K562 (cell line): ENCODE results near the gene RHD. TPM values are rescaled to one million over a fixed set of nuclear protein-coding genes. Genes with fewer than 3 reads are reported as not detected.
A peak's percentile ranks its signal among the peaks of the same experiment; 100 is the strongest.

Experiments used
- ATAC-seq: fragments of 200-7000 bp; cut with Tn5 transposase; 3 replicates; pipeline ENCODE4 v1.9.1; 2020; ENCODE audit warnings: moderate library complexity
- BruUV-seq: library from RNA; stranded (reverse); fragments of 400-500 nt; replicated peaks from 2 replicates; lab custom pipeline; 2021; lab: Mats Ljungman, UMichigan
- CTCF ChIA-PET: fragments of 300-600 bp; formaldehyde crosslinking; extraction: SDS; loops from one replicate; lab custom pipeline; 2021; ENCODE audit warnings: low intra/inter-chr PET ratio; lab: Yijun Ruan, JAX
- POLR2A ChIA-PET: fragments of 300-600, 350-650 bp; sonication (Branson Sonifier 250); formaldehyde crosslinking; extraction: SDS; loops from one replicate; lab custom pipeline; 2021; ENCODE audit warnings: antibody characterized with exemption, inconsistent platforms; lab: Yijun Ruan, JAX
- DNase-seq, 4 experiments: peaks; one replicate each; pipeline versions ENCODE4 v3.0.0 to v3.0.0-alpha.2; 2011 to 2018; ENCODE audit warnings: low spot score in 3 of 4, mixed read lengths in 3 of 4; ENCODE audit errors: extremely low read depth in 1 of 4
- FAIRE-seq: peaks from 2 replicates; lab custom pipeline; 2011; peaks lifted over from hg19 to GRCh38; lab: Jason Lieb, UNC
- H2AFZ ChIP-seq: 2 replicates; pipeline ENCODE4 v1.6.0; 2011; ENCODE audit warnings: low read depth, low read length, control low read depth, inconsistent platforms
- H3K27ac ChIP-seq: fragments of 200-600 bp; 3 replicates; pipeline ENCODE4 v1.8.0; 2011; ENCODE audit warnings: low read depth, mild to moderate bottlenecking, control low read depth, inconsistent platforms, low read length, moderate library complexity, mixed read lengths; ENCODE audit errors: extremely low read depth
- H3K27me3 ChIP-seq, 2 experiments: fragments of 300-600 bp in 1 of 2; 2 replicates in 1 of 2; 3 replicates in 1 of 2; pipeline versions ENCODE4 v1.6.0 to v1.8.0; 2011; ENCODE audit warnings: inconsistent platforms in 2 of 2, low read length in 2 of 2, mild to moderate bottlenecking in 1 of 2, mixed read lengths in 1 of 2, moderate library complexity in 1 of 2; ENCODE audit not compliant: control insufficient read depth in 2 of 2, insufficient read depth in 2 of 2
- H3K36me3 ChIP-seq: fragments of 300-600 bp; 3 replicates; pipeline ENCODE4 v1.8.0; 2011; ENCODE audit warnings: mild to moderate bottlenecking, low read length, inconsistent platforms; ENCODE audit not compliant: control insufficient read depth, insufficient read depth
- H3K4me1 ChIP-seq, 2 experiments: fragments of 200-600 bp in 1 of 2; replicated peaks in 1 of 2; 2 replicates in 1 of 2; 3 replicates in 1 of 2; pipeline versions ENCODE4 v1.5.1 to v1.8.0; 2011; ENCODE audit warnings: inconsistent platforms in 2 of 2, low read length in 2 of 2, mild to moderate bottlenecking in 1 of 2, mixed read lengths in 1 of 2, moderate library complexity in 1 of 2; ENCODE audit not compliant: control insufficient read depth in 2 of 2, insufficient read depth in 2 of 2
- H3K4me2 ChIP-seq: 2 replicates; pipeline ENCODE4 v1.6.1; 2011; ENCODE audit warnings: low read length, control low read depth, inconsistent platforms, mixed read lengths; ENCODE audit not compliant: insufficient read depth
- H3K4me3 ChIP-seq: fragments of 200-600 bp; sonication (generic), shearing (Covaris generic); 2 replicates; pipeline ENCODE4 v1.5.1; 2016; ENCODE audit warnings: control low read depth, inconsistent platforms
- H3K79me2 ChIP-seq: fragments of 200-600 bp; 3 replicates; pipeline ENCODE4 v1.8.0; 2011; ENCODE audit warnings: low read length, inconsistent platforms; ENCODE audit not compliant: control insufficient read depth, insufficient read depth
- H3K9ac ChIP-seq, 2 experiments: 2 replicates each; pipeline versions ENCODE4 v1.6.0 to v1.6.1; 2011; ENCODE audit warnings: low read depth in 2 of 2, low read length in 2 of 2, control low read depth in 1 of 2, inconsistent platforms in 1 of 2, mild to moderate bottlenecking in 1 of 2, mixed read lengths in 1 of 2; ENCODE audit not compliant: insufficient read depth in 1 of 2
- H3K9me1 ChIP-seq: one replicate; pipeline ENCODE4 v1.6.0; 2011; ENCODE audit warnings: inconsistent platforms, mild to moderate bottlenecking, low read length, moderate library complexity; ENCODE audit not compliant: control insufficient read depth, insufficient read depth
- H3K9me3 ChIP-seq: replicated peaks from 2 replicates; pipeline ENCODE4 v1.5.1; 2011; ENCODE audit warnings: low read depth, low read length, inconsistent platforms; ENCODE audit not compliant: control insufficient read depth, insufficient read depth
- H4K20me1 ChIP-seq: replicated peaks from 2 replicates; pipeline ENCODE4 v1.6.1; 2011; ENCODE audit warnings: low read length, inconsistent platforms, mixed read lengths; ENCODE audit not compliant: control insufficient read depth, insufficient read depth
- DPF2 ChIP-seq: fragments of 450-650 bp; IDR thresholded peaks from 2 replicates; pipeline ENCODE4 v1.6.1; 2016
- E2F6 ChIP-seq, 2 experiments: IDR thresholded peaks; 2 replicates each; pipeline ENCODE4 v1.6.1; 2011; ENCODE audit warnings: borderline replicate concordance in 1 of 2, control low read depth in 1 of 2, low read depth in 1 of 2, low read length in 1 of 2, mild to moderate bottlenecking in 1 of 2, mixed read lengths in 1 of 2, moderate library complexity in 1 of 2; ENCODE audit not compliant: insufficient read depth in 1 of 2, insufficient read length in 1 of 2, poor library complexity in 1 of 2, severe bottlenecking in 1 of 2; ENCODE audit errors: extremely low read depth in 1 of 2
- EP400 ChIP-seq: fragments of 450-650 bp; IDR thresholded peaks from 2 replicates; pipeline ENCODE4 v1.6.1; 2017; ENCODE audit warnings: antibody characterized with exemption, mild to moderate bottlenecking, moderate library complexity
- GTF3C2 ChIP-seq: IDR thresholded peaks from 3 replicates; pipeline ENCODE4 v1.6.1; 2011; ENCODE audit warnings: borderline replicate concordance, mild to moderate bottlenecking, moderate library complexity; ENCODE audit not compliant: insufficient read length; ENCODE audit errors: extremely low read depth
- JUN ChIP-seq, 2 experiments: sonication (generic) in 1 of 2; formaldehyde crosslinking in 1 of 2; IDR thresholded peaks; 2 replicates each; pipeline versions ENCODE4 v1.6.1 to v1.8.0; 2012 to 2022; ENCODE audit warnings: borderline replicate concordance in 2 of 2, mild to moderate bottlenecking in 2 of 2, improper control_type of control experiment in 1 of 2, low read depth in 1 of 2, low read length in 1 of 2, missing genetic modification reagents in 1 of 2
- NFXL1 ChIP-seq: fragments of 450-650 bp; formaldehyde crosslinking; IDR thresholded peaks from 2 replicates; pipeline ENCODE4 v1.4.0; 2021; ENCODE audit warnings: mild to moderate bottlenecking
- PHF21A ChIP-seq: fragments of 450-650 bp; IDR thresholded peaks from 2 replicates; pipeline ENCODE4 v1.6.1; 2017; ENCODE audit warnings: low read depth, borderline replicate concordance
- USF2 ChIP-seq: sonication (generic); formaldehyde crosslinking; IDR thresholded peaks from 2 replicates; pipeline ENCODE4 v1.5.0; 2020; ENCODE audit warnings: missing genetic modification reagents
- ZBTB17 ChIP-seq: fragments of 450-650 bp; formaldehyde crosslinking; IDR thresholded peaks from 2 replicates; pipeline ENCODE4 v1.4.0; 2020; ENCODE audit warnings: mild to moderate bottlenecking
- ZNF449 ChIP-seq: fragments of 250-450 bp; sonication (Bioruptor Pico); IDR thresholded peaks from 2 replicates; pipeline ENCODE4 v1.8.0; 2022; ENCODE audit warnings: moderate library complexity, mild to moderate bottlenecking, inconsistent platforms
- ZNF57 ChIP-seq: fragments of 450-650 bp; formaldehyde crosslinking; IDR thresholded peaks from 2 replicates; pipeline ENCODE4 v1.4.0; 2020; ENCODE audit warnings: mild to moderate bottlenecking, moderate library complexity
- WGBS: fragments of 100-300 bp; shearing (Covaris generic); methylation state at CpG from one replicate; pipeline ENCODE4 v1.1.6; 2016; ENCODE audit warnings: low coverage, mixed read lengths; ENCODE audit not compliant: insufficient coverage; ENCODE audit errors: missing lambda C conversion rate; 5-methylcytosine and 5-hydroxymethylcytosine counted together
- in situ Hi-C: fragments of 300-500 bp; cut with MboI; formaldehyde crosslinking; loops from 4 replicates; pipeline ENCODE4 v1.15.0; 2018; ENCODE audit warnings: inconsistent platforms, mixed read lengths
- intact Hi-C: fragments of 100-400 bp; cut with micrococcal nuclease; formaldehyde crosslinking; loops from 2 replicates; pipeline ENCODE4 v1.14.2; 2022
- polyA plus RNA-seq, 8 experiments: library from polyadenylated mRNA; depleted of rRNA in 4 of 8; stranded (reverse) in 5 of 8; unstranded in 3 of 8; fragments of >200 nt; fragmentation: Nextera tagmentation in 2 of 8; fragmentation: Illumina TruSeq in 1 of 8; extraction: Ambion mirVana in 2 of 8; extraction: Trizol in 1 of 8; gene quantifications; 2 replicates each; pipeline versions ENCODE4 v1.2.1 to v1.2.3, GENCODE V29; 2011 to 2014; ENCODE audit warnings: inconsistent platforms in 1 of 8, missing spikeins in 1 of 8
- total RNA-seq, 7 experiments: library from RNA; depleted of rRNA in 6 of 7; stranded (reverse); fragments of >200 nt in 6 of 7; fragmentation: Illumina TruSeq in 2 of 7; extraction: Trizol in 2 of 7; gene quantifications; 2 replicates each; pipeline versions ENCODE4 v1.2.1 to v1.2.3, GENCODE V29; 2011 to 2021; ENCODE audit warnings: low replicate concordance in 1 of 7

The RHD gene
- total and polyA plus RNA-seq, 9 of the 15 experiments (the other 6 are each of a cell fraction or from before 2014, with no cell fraction given) = 8.8 to 32.4 (median 15.0) TPM

GRCh38 chr1:25360596-25361581 lies 88.6 kb downstream of the RHD start:
- intact Hi-C loops = no loop called here
- ATAC-seq (peak; percentile 71), FAIRE-seq (peak; percentile 67), DNase-seq (peak; percentile 39 to 60 (median 48))
- H4K20me1 ChIP-seq = no peaks in the 10 kb centered on the region
- ChIA-PET CTCF (no interaction called here), POLR2A (no interaction called here)
- TSS peak; percentile 36 for BruUV-seq
- no peaks in the 10 kb centered on the region for H3K79me2 ChIP-seq
- in situ Hi-C loops = no loop called here
- peaks cover 3% of the 10 kb centered on the region for H3K9me1 ChIP-seq
- H3K4me3 ChIP-seq = no peak overlapping the region
- H3K27ac ChIP-seq = peak overlapping the region; percentile 56; the same call in 2 of the 3 replicates
- 69% methylated on average over 7 of the region's 7 CpGs for WGBS
- H3K36me3 ChIP-seq = peaks cover 50% of the 10 kb centered on the region
- H3K4me1 ChIP-seq = peaks cover 4 to 17% of the 10 kb centered on the region in 2 experiments; a peak in 4 of 5 replicates
- 0 out of 2 replicates have a peak overlapping the region, but pooled peaks have one; percentile 3 for H3K4me2 ChIP-seq
- H3K27me3 ChIP-seq = no peaks in the 10 kb centered on the region
- no peak overlapping the region for H2AFZ ChIP-seq
- no peak overlapping the region for H3K9ac ChIP-seq
- no peaks in the 10 kb centered on the region for H3K9me3 ChIP-seq
- TF ChIP-seq E2F6 (IDR thresholded peaks at IDR 0.05; ENCODE audit: borderline replicate concordance in 1 of 2, extremely low read depth in 1 of 2, insufficient read depth in 1 of 2, insufficient read length in 1 of 2, low read depth in 1 of 2, low read length in 1 of 2, poor library complexity in 1 of 2, severe bottlenecking in 1 of 2) (peak in 1 of 2 experiments; percentile 36), USF2 (peak; percentile 52), JUN (IDR thresholded peaks at IDR 0.05; ENCODE audit: borderline replicate concordance, low read depth, low read length) (peak; percentile 86; the same call in 1 of the 2 replicates), JUN (CRISPR knock-in tag; IDR thresholded peaks at IDR 0.05; ENCODE audit: borderline replicate concordance) (no peak), ZNF449 (CRISPR knock-in tag) (no peak), NFXL1 (CRISPR knock-in tag) (no peak), ZNF57 (0 out of 2 replicates have a peak, but pooled peaks have one; percentile 28), DPF2 (peak; percentile 54; the same call in 1 of the 2 replicates), PHF21A (no peak), EP400 (peak; percentile 41; the same call in 1 of the 2 replicates), GTF3C2 (no peak), ZBTB17 (0 out of 2 replicates have a peak, but pooled peaks have one; percentile 22)
